Measurements from ENCODE around the gene ANO6. TPM values are rescaled to one million over a fixed set of nuclear protein-coding genes. Genes with fewer than 3 reads are reported as not detected.
A peak's percentile ranks its signal among the peaks of the same experiment; 100 is the strongest.
"Not testable (repeated sequence)": the region's sequence is repeated elsewhere in the genome, so short reads cannot be mapped to it uniquely, and the experiment has no call there.

ANO6 gene
- total RNA-seq (2014; rRNA removed; shearing (Covaris generic)), result 58.1 and 62.1 TPM in 2 replicates

GRCh38 chr12:45215419-45216229 lies at the start of gene ANO6:
TSS of gene ANO6 (plus strand) at chr12:45216095. CDS start at chr12:45216322, 227 bp downstream.
- peak; percentile 85 for DNase-seq (ENCODE audit: low read depth)

GRCh38 chr12:45168976-45169375 lies 46.9 kb upstream of the ANO6 start:
- DNase-seq (ENCODE audit: low read depth), result no peak

GRCh38 chr12:45170456-45171042 lies 45.3 kb upstream of the ANO6 start:
- peak; percentile 61 for DNase-seq (ENCODE audit: low read depth)

GRCh38 chr12:45173293-45173692 lies 42.6 kb upstream of the ANO6 start:
- not testable (repeated sequence) for DNase-seq (ENCODE audit: low read depth)

- no peak for DNase-seq (ENCODE audit: low read depth)
These were observed 41.3 kb upstream of the ANO6 start for GRCh38 chr12:45174595-45174994.

GRCh38 chr12:45178771-45179170 lies 37.1 kb upstream of the ANO6 start:
- DNase-seq (ENCODE audit: low read depth), result no peak

GRCh38 chr12:45182511-45182910 lies 33.4 kb upstream of the ANO6 start:
- no peak for DNase-seq (ENCODE audit: low read depth)

GRCh38 chr12:45183246-45183645 lies 32.6 kb upstream of the ANO6 start:
- DNase-seq (ENCODE audit: low read depth), result no peak

GRCh38 chr12:45184147-45184963 lies 31.5 kb upstream of the ANO6 start:
- no peak for DNase-seq (ENCODE audit: low read depth)

GRCh38 chr12:45186762-45187161 lies 29.1 kb upstream of the ANO6 start:
- no peak for DNase-seq (ENCODE audit: low read depth)

- no peak for DNase-seq (ENCODE audit: low read depth)
These were observed 26.0 kb upstream of the ANO6 start for GRCh38 chr12:45189766-45190403.

- DNase-seq (ENCODE audit: low read depth), result peak; percentile 49
These were observed 24.7 kb upstream of the ANO6 start for GRCh38 chr12:45191239-45191638.

- DNase-seq (ENCODE audit: low read depth), result no peak
These were observed 23.2 kb upstream of the ANO6 start for GRCh38 chr12:45192707-45193106.

GRCh38 chr12:45200491-45201043 lies 15.3 kb upstream of the ANO6 start:
- no peak for DNase-seq (ENCODE audit: low read depth)

- no peak for DNase-seq (ENCODE audit: low read depth)
These were observed 12.1 kb upstream of the ANO6 start for GRCh38 chr12:45203767-45204166.

GRCh38 chr12:45204757-45205156 lies 11.1 kb upstream of the ANO6 start:
- no peak for DNase-seq (ENCODE audit: low read depth)

- no peak for DNase-seq (ENCODE audit: low read depth)
These were observed 10.6 kb upstream of the ANO6 start for GRCh38 chr12:45205165-45205825.

GRCh38 chr12:45208604-45209487 lies 7.0 kb upstream of the ANO6 start:
- peak; percentile 61 for DNase-seq (ENCODE audit: low read depth)

- no peak for DNase-seq (ENCODE audit: low read depth)
These were observed 6.1 kb upstream of the ANO6 start for GRCh38 chr12:45209784-45210183.

- DNase-seq (ENCODE audit: low read depth), result no peak
These were observed 3.8 kb upstream of the ANO6 start for GRCh38 chr12:45212064-45212463.

All from RPMI7951 (cell line).